Neuron (in vitro differentiated cells): ENCODE data around the gene MOK.

Experiments used
- H2AFZ ChIP-seq: one replicate; pipeline ENCODE4 v1.6.1; 2013; ENCODE audit warnings: low read depth, mild to moderate bottlenecking, inconsistent platforms, low read length, moderate library complexity
- H3K27me3 ChIP-seq: one replicate; pipeline ENCODE4 v1.6.1; 2013; ENCODE audit warnings: low read length; ENCODE audit not compliant: insufficient read depth
- H3K36me3 ChIP-seq: one replicate; pipeline ENCODE4 v1.6.1; 2013; ENCODE audit warnings: low read length; ENCODE audit not compliant: insufficient read depth
- H3K4me1 ChIP-seq: one replicate; pipeline ENCODE4 v1.6.1; 2013; ENCODE audit warnings: low read length; ENCODE audit not compliant: insufficient read depth
- H3K4me3 ChIP-seq: 2 replicates; pipeline ENCODE4 v1.5.1; 2013; ENCODE audit warnings: mild to moderate bottlenecking, low read length, moderate library complexity
- H3K9me3 ChIP-seq: one replicate; pipeline ENCODE4 v1.6.1; 2013; ENCODE audit warnings: low read length

The MOK gene

GRCh38 chr14:102219316-102219715, 85.6 kb downstream of the MOK start:
- no peak overlapping the region for H3K4me3 ChIP-seq
- no peaks in the 10 kb centered on the region for H3K9me3 ChIP-seq
- no peak overlapping the region for H2AFZ ChIP-seq
- H3K36me3 ChIP-seq, result peaks cover 15% of the 10 kb centered on the region
- no peaks in the 10 kb centered on the region for H3K27me3 ChIP-seq
- peaks cover 17% of the 10 kb centered on the region for H3K4me1 ChIP-seq

DNA sequence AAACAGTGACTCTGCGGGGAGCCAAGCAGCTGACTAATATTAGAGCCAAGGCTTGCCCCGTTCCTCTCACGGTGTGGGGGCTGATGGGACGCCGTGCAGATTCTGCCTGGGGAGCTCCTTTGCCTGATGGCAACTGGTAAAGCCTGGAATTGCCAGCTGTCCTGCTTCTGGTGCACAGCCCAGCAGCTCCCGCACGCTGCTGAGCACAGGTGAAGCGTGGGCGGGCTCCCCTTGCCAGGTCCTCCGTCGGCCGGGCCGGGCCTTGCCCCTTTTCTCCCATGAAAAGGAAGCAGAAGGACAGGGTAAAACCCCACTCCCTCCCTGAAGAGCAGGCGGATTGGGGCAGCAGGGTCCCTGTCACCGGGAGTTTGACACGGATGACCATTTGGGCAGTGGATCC, 86.3 kb downstream of the MOK start:
- no peak overlapping the region for H2AFZ ChIP-seq
- peaks cover 14% of the 10 kb centered on the region for H3K36me3 ChIP-seq
- H3K4me3 ChIP-seq, result no peak overlapping the region

DNA sequence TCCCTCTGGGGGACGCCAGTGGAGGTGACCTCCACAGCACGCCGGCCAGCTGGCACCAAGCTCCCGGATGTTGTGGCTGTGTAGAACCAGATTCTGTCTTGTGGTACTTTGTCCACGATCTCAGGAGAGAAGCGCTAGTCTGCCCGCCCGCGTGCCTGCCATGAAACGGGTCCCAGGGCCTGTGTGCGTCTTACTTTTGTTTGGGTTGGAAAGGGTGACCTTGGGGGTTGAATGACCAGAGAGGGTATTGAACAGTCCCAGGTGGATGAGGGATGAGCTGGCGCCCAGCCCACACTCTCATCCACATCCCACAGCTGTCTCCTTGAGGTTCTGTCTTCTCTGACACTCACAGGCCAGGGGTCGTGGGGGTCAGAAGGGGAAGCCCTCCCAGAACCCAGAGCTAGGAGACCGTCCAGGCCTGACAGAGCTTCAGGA, 87.0 kb downstream of the MOK start:
- Histone ChIP-seq H3K36me3 (peaks cover 12% of the 10 kb centered on the region), H3K9me3 (no peaks in the 10 kb centered on the region), H3K27me3 (no peaks in the 10 kb centered on the region), H3K4me3 (no peak overlapping the region), H3K4me1 (peaks cover 17% of the 10 kb centered on the region), H2AFZ (no peak overlapping the region)

More for the DNA sequence above, 86.3 kb downstream of the MOK start:
- Histone ChIP-seq H3K27me3 (no peaks in the 10 kb centered on the region), H3K9me3 (no peaks in the 10 kb centered on the region), H3K4me1 (peaks cover 17% of the 10 kb centered on the region)

DNA sequence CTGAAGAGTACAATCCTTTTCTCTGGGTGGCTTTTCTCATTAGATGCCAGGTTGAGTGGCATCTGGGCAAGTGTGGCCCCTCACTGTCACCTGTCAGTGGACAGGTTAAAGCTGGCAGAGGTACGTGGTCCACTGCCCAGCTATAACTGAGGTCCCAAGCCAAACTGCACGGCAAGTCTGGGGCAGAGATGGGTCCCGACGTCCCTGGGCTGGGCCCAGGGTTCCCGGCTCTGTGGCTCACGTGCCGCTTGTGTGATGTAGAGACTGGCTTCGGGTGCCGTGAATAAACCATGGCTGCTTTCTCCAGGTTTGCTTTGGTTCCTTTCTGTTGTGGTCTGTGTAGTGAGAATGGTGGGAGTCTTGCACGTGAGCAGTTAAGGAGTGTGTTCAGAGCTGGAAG, 87.6 kb downstream of the MOK start:
- Histone ChIP-seq H3K4me3 (no peak overlapping the region), H3K27me3 (no peaks in the 10 kb centered on the region), H3K4me1 (peaks cover 20% of the 10 kb centered on the region), H3K9me3 (no peaks in the 10 kb centered on the region), H2AFZ (no peak overlapping the region), H3K36me3 (peaks cover 11% of the 10 kb centered on the region)

DNA sequence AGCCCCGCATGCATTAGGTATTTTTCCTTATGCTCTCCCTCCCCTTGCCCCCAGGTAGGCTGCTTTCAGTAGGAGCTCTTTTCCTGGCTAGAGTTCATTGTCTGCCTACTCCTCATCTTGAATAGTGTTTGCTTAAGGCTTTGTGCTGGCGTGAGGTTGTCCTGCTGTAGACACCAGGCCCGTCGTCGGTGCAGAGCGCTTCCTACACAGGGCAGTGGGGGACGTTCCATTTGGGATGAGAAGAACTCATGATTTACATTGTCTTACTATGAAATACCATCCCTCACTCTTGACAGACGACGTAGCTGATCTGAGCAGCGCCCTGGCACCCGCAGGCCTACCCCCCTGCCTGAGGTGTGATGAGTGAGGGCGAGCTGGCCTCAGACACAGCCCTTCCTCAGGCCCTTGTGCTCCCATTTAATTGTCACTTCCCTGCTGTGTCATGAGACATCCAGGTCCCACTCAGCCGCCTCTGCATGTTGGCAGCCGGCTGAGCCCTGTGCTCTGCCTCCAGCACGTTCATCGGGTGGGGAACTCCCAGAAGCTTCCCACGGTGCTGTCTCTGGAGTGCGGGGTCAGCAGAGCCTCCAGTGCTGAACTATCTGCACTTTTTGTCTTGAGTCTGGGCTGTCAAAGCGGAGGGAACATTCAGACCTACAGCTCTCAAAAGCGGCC, 89.3 kb downstream of the MOK start:
- H3K4me1 ChIP-seq, result peaks cover 20% of the 10 kb centered on the region
- peaks cover 8% of the 10 kb centered on the region for H3K36me3 ChIP-seq
- H3K4me3 ChIP-seq, result no peak overlapping the region
- H3K9me3 ChIP-seq, result no peaks in the 10 kb centered on the region
- no peaks in the 10 kb centered on the region for H3K27me3 ChIP-seq
- H2AFZ ChIP-seq, result no peak overlapping the region

- peaks cover 8% of the 10 kb centered on the region for H3K36me3 ChIP-seq
- H3K27me3 ChIP-seq, result no peaks in the 10 kb centered on the region
- no peaks in the 10 kb centered on the region for H3K9me3 ChIP-seq
- peaks cover 20% of the 10 kb centered on the region for H3K4me1 ChIP-seq
- H3K4me3 ChIP-seq, result no peak overlapping the region
- H2AFZ ChIP-seq, result no peak overlapping the region
These were observed 89.9 kb downstream of the MOK start for GRCh38 chr14:102215071-102215470.

DNA sequence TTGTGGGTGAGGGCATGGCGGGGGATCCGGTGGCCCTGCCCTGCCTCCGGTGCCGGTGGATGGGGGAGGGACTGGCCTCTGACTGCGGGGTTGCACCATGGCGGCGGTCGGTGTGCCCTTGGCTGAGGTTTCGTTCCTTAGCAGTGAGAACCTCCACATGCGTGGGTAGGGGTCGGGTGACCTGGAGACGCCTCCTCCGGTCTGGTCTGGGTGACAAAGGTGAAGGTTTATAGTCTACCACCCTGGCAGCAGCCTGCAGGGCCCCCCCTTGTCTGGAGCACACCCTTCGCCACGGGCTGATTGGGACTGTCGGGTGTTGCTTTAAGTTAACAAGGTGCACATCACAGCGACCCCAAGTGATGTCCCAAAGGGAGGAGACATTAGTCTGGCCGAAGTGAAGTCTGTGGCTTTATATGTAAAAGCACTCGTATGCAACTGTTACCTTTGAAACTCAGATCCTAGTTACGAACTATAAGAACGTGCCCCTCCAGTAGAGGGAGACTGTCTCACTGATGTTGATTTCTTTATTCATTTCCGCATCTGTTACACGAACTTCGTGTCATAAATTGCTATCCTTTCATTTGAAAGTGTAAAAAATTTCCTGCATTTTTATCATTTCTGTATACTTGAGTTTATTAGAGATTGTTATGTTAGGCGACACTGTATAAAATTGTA, 90.8 kb downstream of the MOK start:
- Histone ChIP-seq H3K36me3 (peaks cover 12% of the 10 kb centered on the region), H3K4me1 (peaks cover 20% of the 10 kb centered on the region), H3K27me3 (no peaks in the 10 kb centered on the region), H2AFZ (no peak overlapping the region), H3K9me3 (no peaks in the 10 kb centered on the region), H3K4me3 (no peak overlapping the region)

GRCh38 chr14:102213470-102213869, 91.5 kb downstream of the MOK start:
- no peaks in the 10 kb centered on the region for H3K9me3 ChIP-seq
- H3K4me1 ChIP-seq, result peaks cover 20% of the 10 kb centered on the region
- H3K36me3 ChIP-seq, result peaks cover 18% of the 10 kb centered on the region
- H3K4me3 ChIP-seq, result no peak overlapping the region
- H2AFZ ChIP-seq, result no peak overlapping the region
- no peaks in the 10 kb centered on the region for H3K27me3 ChIP-seq

DNA sequence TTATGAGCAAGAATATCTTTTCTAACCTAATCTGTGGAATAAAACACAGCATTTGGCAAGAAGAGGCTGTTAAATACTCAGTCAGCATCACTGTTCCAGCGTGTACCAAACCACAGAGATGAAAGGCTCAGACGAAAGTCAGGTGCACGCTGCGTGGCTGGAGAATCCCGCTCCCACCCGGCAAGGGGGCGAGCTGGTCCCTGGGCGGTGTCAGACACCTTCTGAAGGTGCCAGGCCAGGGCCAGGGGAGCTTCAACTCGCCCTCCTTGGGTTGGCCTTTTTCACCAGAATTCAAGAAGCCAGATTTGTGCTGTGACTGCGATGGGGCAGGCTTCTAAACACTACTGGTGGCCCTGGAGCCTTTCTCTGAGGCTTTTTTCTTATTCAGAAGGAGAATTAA, 92.1 kb downstream of the MOK start:
- H3K4me1 ChIP-seq, result peaks cover 20% of the 10 kb centered on the region
- no peak overlapping the region for H3K4me3 ChIP-seq
- H3K9me3 ChIP-seq, result no peaks in the 10 kb centered on the region
- no peak overlapping the region for H2AFZ ChIP-seq
- H3K27me3 ChIP-seq, result no peaks in the 10 kb centered on the region
- peaks cover 23% of the 10 kb centered on the region for H3K36me3 ChIP-seq

DNA sequence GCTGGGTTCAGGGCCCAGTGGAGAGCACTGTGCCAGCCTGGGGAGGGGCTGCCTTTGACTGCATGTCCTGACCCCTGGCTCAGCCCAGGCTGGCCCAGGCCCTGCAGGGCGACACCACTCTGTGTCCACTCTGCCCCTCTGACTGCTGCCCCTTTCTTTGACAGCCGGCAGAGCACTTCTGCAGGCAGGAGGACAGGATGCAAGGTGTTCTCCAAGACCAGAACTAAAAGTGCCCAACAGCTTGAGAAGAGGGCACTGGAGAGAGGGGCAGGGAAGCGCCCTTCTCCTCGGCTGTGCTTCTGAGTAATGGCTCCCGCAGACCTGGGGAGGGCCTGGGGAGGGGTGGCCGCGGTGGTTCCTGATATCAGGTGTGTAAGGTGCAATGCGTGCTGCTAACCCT, 92.6 kb downstream of the MOK start:
- H2AFZ ChIP-seq, result no peak overlapping the region
- H3K36me3 ChIP-seq, result peaks cover 25% of the 10 kb centered on the region
- peaks cover 20% of the 10 kb centered on the region for H3K4me1 ChIP-seq
- no peaks in the 10 kb centered on the region for H3K27me3 ChIP-seq
- no peak overlapping the region for H3K4me3 ChIP-seq
- no peaks in the 10 kb centered on the region for H3K9me3 ChIP-seq

DNA sequence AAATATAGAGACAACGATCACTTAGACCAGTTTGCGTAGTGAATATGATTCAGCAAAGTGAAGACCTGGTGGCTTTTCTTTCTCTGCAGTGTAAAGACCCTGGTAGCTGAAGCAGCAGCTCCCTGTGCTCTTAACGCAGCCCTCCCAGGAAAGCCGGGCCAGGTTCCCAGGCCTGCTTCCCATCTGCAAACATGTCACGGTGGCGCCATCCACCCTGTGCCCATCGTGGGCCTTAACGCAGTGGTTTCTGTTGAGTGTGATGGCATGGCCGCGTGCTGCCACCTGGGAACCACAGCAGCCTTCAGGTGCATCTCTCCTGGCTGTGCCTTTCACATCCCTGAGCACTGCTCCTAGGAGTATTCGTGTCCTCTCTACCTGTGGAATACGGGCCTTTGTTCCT, 93.7 kb downstream of the MOK start:
- Histone ChIP-seq H3K4me1 (peaks cover 20% of the 10 kb centered on the region), H3K9me3 (no peaks in the 10 kb centered on the region), H3K27me3 (no peaks in the 10 kb centered on the region), H3K4me3 (no peak overlapping the region), H2AFZ (no peak overlapping the region), H3K36me3 (peaks cover 25% of the 10 kb centered on the region)

- Histone ChIP-seq H3K36me3 (peaks cover 28% of the 10 kb centered on the region), H2AFZ (no peak overlapping the region), H3K27me3 (no peaks in the 10 kb centered on the region), H3K9me3 (peaks cover under 1% of the 10 kb centered on the region), H3K4me1 (peaks cover 13% of the 10 kb centered on the region), H3K4me3 (no peak overlapping the region)
These were observed 94.4 kb downstream of the MOK start for GRCh38 chr14:102210421-102211042.

GRCh38 chr14:102209224-102209966, 95.6 kb downstream of the MOK start:
- Histone ChIP-seq H3K36me3 (peaks cover 40% of the 10 kb centered on the region), H3K9me3 (peaks cover 4% of the 10 kb centered on the region), H3K4me1 (peaks cover 3% of the 10 kb centered on the region), H3K27me3 (no peaks in the 10 kb centered on the region), H3K4me3 (no peak overlapping the region), H2AFZ (no peak overlapping the region)
